ENCODE results near the gene FTL.
A peak's percentile ranks its signal among the peaks of the same experiment; 100 is the strongest.

Gene FTL

GRCh38 chr19:48946463-48947257 is 18.4 kb upstream of the FTL start:
- no peak for DNase-seq

- DNase-seq = no peak
Measured at GRCh38 chr19:48947258-48947542, 17.9 kb upstream of the FTL start.

- DNase-seq = no peak
Measured at GRCh38 chr19:48950159-48950558, 14.9 kb upstream of the FTL start.

GRCh38 chr19:48950830-48951519 is 14.1 kb upstream of the FTL start:
- DNase-seq = no peak

GRCh38 chr19:48953141-48953540 is 12.0 kb upstream of the FTL start:
- DNase-seq = no peak

GRCh38 chr19:48953990-48954594 is 11.0 kb upstream of the FTL start:
- no peak for DNase-seq

GRCh38 chr19:48954595-48955307 is 10.4 kb upstream of the FTL start, which contains the start of gene BAX:
Gene BAX (plus strand): TSS chr19:48954875. CDS start chr19:48954929, 54 bp downstream.
- peak; percentile 96 for DNase-seq

GRCh38 chr19:48955308-48955958 is 9.7 kb upstream of the FTL start:
- DNase-seq = no peak

GRCh38 chr19:48958006-48958405 is 7.1 kb upstream of the FTL start:
- DNase-seq = no peak

- no peak for DNase-seq
Measured at GRCh38 chr19:48959341-48960239, 5.5 kb upstream of the FTL start.

GRCh38 chr19:48961051-48961649 is 4.0 kb upstream of the FTL start:
- DNase-seq = no peak

GRCh38 chr19:48961673-48962028 is 3.5 kb upstream of the FTL start:
- DNase-seq = no peak

- no peak for DNase-seq
Measured at GRCh38 chr19:48962029-48962848, 2.9 kb upstream of the FTL start.

- no peak for DNase-seq
Measured at GRCh38 chr19:48962849-48963165, 2.3 kb upstream of the FTL start.

GRCh38 chr19:48963371-48964204 is 1.5 kb upstream of the FTL start:
- peak; percentile 57 for DNase-seq

GRCh38 chr19:48964205-48965039 is 687 bp upstream of the FTL start:
- DNase-seq = peak; percentile 42

- peak; percentile 83 for DNase-seq
Measured at GRCh38 chr19:48965806-48966540, 864 bp downstream of the FTL start.

All from NCI-H2171 treated with DMSO at 0.1 percent for 48 hours (cell line).